NB4 (cell line): Measurements from ENCODE around the gene AP2B1.

Experiments
- DNase-seq: peaks from one replicate; pipeline ENCODE4 v3.0.0; 2010; ENCODE audit warnings: low read depth
- H3K4me3 ChIP-seq: one replicate; pipeline ENCODE4 v1.5.1; 2011; ENCODE audit warnings: mild to moderate bottlenecking, low read depth, low read length, moderate library complexity
- MYC ChIP-seq: IDR thresholded peaks from 2 replicates; pipeline ENCODE4 v1.6.1; 2011; ENCODE audit warnings: low read depth, low read length
- POLR2A ChIP-seq: IDR thresholded peaks from 2 replicates; pipeline ENCODE4 v1.6.1; 2011; ENCODE audit warnings: mild to moderate bottlenecking; ENCODE audit not compliant: insufficient read length; ENCODE audit errors: extremely low read depth
- TF ChIP-seq, protein P1 (sequence below): IDR thresholded peaks from one replicate; pipeline ENCODE4 v1.5.1; 2012; ENCODE audit warnings: low read depth, low read length
- TF ChIP-seq, protein P2 (sequence below): IDR thresholded peaks from 2 replicates; pipeline ENCODE4 v1.6.1; 2011; ENCODE audit warnings: low read depth, low read length

AP2B1 gene

DNA sequence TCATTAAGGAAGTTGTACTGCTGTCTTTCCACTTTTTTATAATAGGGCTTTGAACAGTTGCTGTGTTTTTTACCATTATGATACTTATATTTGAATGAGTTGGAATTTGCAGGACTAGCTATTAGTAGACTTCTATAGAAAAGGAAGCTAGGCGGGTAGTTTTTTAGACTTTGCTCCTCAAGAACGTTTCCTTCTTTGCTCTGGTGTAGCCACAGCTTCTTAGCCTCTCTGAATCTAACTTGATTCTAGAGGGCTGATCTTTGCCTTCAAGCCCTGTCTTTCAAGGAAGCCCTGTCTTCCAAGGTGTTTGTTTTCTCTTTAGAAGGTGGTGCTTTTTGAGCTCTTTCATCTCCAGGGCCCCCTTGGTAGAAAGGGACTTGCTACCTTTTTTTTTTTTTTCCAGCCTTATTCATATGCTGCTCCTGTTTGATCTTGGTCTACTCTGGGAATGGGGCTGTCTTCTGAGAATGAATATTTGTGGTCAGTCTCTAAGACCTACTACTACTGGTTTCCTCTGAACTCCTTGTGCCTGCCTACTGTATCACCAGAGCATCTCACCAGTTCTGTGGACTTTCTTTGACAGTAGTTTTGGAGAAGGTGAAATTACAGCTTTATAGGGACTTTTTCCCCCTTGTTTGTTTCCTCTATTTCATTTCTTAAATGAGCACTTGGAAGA, 92.0 kb downstream of the AP2B1 start:
- no peak overlapping the region for H3K4me3 ChIP-seq
- TF ChIP-seq MYC: no peak
- TF ChIP-seq POLR2A: no peak
- TF ChIP-seq, protein P1, sequence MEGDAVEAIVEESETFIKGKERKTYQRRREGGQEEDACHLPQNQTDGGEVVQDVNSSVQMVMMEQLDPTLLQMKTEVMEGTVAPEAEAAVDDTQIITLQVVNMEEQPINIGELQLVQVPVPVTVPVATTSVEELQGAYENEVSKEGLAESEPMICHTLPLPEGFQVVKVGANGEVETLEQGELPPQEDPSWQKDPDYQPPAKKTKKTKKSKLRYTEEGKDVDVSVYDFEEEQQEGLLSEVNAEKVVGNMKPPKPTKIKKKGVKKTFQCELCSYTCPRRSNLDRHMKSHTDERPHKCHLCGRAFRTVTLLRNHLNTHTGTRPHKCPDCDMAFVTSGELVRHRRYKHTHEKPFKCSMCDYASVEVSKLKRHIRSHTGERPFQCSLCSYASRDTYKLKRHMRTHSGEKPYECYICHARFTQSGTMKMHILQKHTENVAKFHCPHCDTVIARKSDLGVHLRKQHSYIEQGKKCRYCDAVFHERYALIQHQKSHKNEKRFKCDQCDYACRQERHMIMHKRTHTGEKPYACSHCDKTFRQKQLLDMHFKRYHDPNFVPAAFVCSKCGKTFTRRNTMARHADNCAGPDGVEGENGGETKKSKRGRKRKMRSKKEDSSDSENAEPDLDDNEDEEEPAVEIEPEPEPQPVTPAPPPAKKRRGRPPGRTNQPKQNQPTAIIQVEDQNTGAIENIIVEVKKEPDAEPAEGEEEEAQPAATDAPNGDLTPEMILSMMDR: no peak
- TF ChIP-seq, protein P2, sequence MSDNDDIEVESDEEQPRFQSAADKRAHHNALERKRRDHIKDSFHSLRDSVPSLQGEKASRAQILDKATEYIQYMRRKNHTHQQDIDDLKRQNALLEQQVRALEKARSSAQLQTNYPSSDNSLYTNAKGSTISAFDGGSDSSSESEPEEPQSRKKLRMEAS: no peak
- DNase-seq: no peak

DNA sequence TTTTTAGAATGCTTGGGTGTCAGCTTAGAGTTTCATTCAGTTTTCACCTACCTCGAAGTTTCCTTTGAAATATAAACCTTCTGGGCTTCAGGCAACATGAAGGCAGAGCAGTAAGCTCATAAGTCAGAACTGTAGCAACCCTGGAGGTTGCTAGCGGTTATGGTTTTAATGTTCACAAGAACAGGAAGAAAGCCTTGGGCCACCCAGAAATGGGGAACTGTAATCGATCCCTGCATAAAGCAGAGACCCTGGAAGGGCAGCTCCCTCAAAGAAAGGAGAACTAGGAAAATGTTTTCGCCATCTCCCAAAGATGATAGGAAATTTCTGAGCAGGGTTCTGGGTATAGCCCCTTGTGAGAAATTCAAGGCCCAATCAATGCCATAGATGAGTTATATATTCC, 96.5 kb downstream of the AP2B1 start:
- DNase-seq: peak; percentile 72

DNA sequence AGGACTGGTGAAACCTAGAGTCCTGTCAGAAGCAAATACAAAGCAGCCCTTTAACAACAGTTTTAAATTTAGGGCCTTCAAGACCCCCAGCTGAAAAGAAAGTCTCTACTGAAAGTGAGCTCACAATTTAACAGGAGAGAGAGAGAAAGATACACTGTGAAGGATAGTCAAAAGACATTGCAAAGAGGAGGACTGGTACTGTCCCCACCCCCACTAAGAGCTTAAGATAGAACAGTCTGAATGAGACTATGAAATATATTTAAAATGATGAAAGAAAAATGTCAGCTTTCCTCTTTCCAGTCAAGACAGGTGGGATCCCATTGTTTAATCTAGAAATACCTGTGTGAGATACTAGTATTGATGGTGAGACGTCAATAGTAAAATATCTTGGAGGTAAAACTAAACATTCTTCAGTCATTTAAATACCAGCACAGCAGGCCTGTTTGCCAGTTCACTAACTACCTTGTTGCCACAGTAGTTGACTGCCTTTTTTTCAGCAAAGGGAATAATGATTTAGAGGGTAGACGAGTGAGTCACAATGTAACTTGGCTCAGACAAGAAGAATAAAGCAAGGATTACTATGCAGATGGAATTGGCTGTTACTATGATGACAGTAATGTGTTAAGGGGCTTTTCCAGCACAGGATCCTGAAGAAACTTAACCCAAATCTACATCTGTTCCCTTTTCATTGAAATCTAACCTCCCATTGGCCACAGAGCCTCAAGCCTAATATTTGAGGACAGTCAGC, 97.1 kb downstream of the AP2B1 start:
- no peak overlapping the region for H3K4me3 ChIP-seq
- no peak for DNase-seq
- TF ChIP-seq, protein P2: no peak
- TF ChIP-seq, protein P1: no peak
- TF ChIP-seq MYC (no peak), POLR2A (no peak)

More for the DNA sequence above, 96.5 kb downstream of the AP2B1 start:
- no peak for TF ChIP-seq POLR2A
- TF ChIP-seq MYC: no peak
- TF ChIP-seq, protein P1: no peak
- TF ChIP-seq, protein P2: no peak
- H3K4me3 ChIP-seq: no peak overlapping the region

DNA sequence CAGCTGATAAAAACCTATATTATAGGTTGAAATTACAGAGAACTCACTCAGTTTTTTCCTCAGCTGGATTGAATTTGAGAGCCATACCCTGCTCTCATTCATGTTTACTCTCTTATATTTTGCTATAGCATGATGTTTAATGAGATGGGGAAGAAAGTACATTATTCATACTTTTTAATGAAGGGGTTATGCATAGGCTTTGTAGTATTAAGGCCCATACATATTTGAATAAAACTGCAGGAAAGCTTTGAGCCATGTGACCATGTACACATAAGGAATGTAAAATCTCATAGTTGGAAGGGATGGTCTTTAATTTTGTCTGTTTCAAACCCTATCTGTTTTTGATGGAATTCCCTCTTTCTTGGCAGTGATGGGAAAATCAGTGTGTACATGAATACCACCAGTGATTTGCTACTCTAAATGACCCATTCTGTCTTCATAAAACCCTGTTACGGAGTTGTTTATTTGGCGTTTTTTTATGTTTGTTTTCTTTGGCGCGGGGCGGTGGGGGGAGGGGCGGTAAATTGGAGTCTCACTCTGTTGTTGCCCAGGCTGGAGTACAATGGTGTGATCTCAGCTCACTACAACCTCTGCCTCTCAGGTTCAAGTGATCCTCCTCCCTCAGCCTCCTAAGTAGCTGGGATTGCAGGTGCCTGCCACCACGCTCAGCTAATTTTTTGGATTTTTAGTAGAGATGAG, 105.5 kb downstream of the AP2B1 start:
- no peak for DNase-seq
- H3K4me3 ChIP-seq: no peak overlapping the region
- TF ChIP-seq, protein P2: no peak
- no peak for TF ChIP-seq MYC
- TF ChIP-seq, protein P1: no peak

DNA sequence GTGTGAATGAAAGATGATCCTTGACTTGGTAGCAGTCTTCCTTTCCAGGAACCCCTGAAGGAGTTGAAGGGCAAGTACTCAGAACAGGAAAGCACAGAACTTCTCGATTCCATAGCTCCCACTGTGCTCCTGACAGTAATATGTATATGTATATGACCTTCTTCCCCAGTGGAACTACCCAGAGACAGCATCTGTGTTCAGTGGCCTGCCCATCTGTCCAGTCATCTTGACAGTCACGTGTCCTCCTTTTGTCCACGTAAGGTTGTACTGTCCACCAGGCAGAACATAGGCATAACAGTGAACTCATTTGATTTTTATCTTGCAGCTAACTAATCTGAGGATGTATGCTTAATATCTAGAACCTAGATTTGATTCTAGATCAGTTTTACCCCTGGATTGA, 106.5 kb downstream of the AP2B1 start:
- H3K4me3 ChIP-seq: no peak overlapping the region
- TF ChIP-seq, protein P2: no peak
- TF ChIP-seq, protein P1: no peak
- no peak for TF ChIP-seq MYC
- no peak for TF ChIP-seq POLR2A
- no peak for DNase-seq
